H1 (cell line): Measurements from ENCODE around the gene RTL5. TPM values are rescaled to one million over a fixed set of nuclear protein-coding genes. Genes with fewer than 3 reads are reported as not detected.

Source experiments
- BACH1 ChIP-seq: IDR thresholded peaks from 2 replicates; pipeline ENCODE4 v1.6.1; 2012; ENCODE audit warnings: low read length, improper control_type of control experiment
- CHD2 ChIP-seq: IDR thresholded peaks from 2 replicates; pipeline ENCODE4 v1.6.1; 2012; ENCODE audit warnings: low read length, improper control_type of control experiment
- CTBP2 ChIP-seq: IDR thresholded peaks from 2 replicates; pipeline ENCODE4 v1.7.0; 2011; ENCODE audit warnings: borderline replicate concordance, mild to moderate bottlenecking, moderate library complexity, mixed read lengths, low read length; ENCODE audit not compliant: insufficient read depth, insufficient read length
- EP300 ChIP-seq, 2 experiments: IDR thresholded peaks; 1 replicate in 1 of 2; 2 replicates in 1 of 2; pipeline ENCODE4 v1.6.1; 2011 to 2012; ENCODE audit warnings: low read depth in 2 of 2, low read length in 2 of 2, mild to moderate bottlenecking in 2 of 2, borderline replicate concordance in 1 of 2, inconsistent platforms in 1 of 2, moderate library complexity in 1 of 2
- EZH2 ChIP-seq: fragments of 200-600 bp; sonication (generic); IDR thresholded peaks from 2 replicates; pipeline ENCODE4 v1.7.1; 2012; ENCODE audit warnings: low read depth, mild to moderate bottlenecking, moderate library complexity, low read length, inconsistent platforms; ENCODE audit not compliant: severe bottlenecking
- MAFK ChIP-seq: IDR thresholded peaks from 2 replicates; pipeline ENCODE4 v1.6.1; 2012; ENCODE audit warnings: low read depth, mild to moderate bottlenecking, improper control_type of control experiment, low read length
- PHF8 ChIP-seq: fragments of 200-600 bp; sonication (generic); conservative IDR thresholded peaks from 2 replicates; pipeline ENCODE4 v1.7.1; 2012; ENCODE audit warnings: low read depth, mild to moderate bottlenecking, inconsistent platforms, low read length, moderate library complexity
- polyA plus RNA-seq, 7 experiments: library from polyadenylated mRNA; depleted of rRNA in 3 of 7; stranded (reverse) in 5 of 7; unstranded in 2 of 7; fragments of >200 nt in 5 of 7; fragments of 200-250 nt in 2 of 7; gene quantifications; 1 replicate in 5 of 7; 2 replicates in 1 of 7; 4 replicates in 1 of 7; pipeline versions ENCODE4 v1.2.1 to v1.2.3, GENCODE V29; 2011 to 2013; ENCODE audit warnings: missing spikeins in 2 of 7, mixed read lengths in 2 of 7
- total RNA-seq: library from RNA; stranded (reverse); fragmentation: NEBNext Ultra II Directional; extraction: Animal tissue kit (Norgen Biotek cat#: 25700); gene quantifications from 2 replicates; pipeline ENCODE4 v1.2.1, GENCODE V29; 2021

The RTL5 gene
- total and polyA plus RNA-seq, 2 of the 8 experiments (the other 6 are each of a cell fraction or from before 2014, with no cell fraction given), result 0.57 to 1.9 TPM

GRCh38 chrX:72110051-72110875, 21.5 kb downstream of the RTL5 start (continued):
- no peak for TF ChIP-seq CTBP2
- no peak for TF ChIP-seq MAFK
- no peak for TF ChIP-seq PHF8
- TF ChIP-seq CHD2, result no peak
- no peak for TF ChIP-seq EZH2
- no peak for TF ChIP-seq BACH1
- TF ChIP-seq EP300 (IDR thresholded peaks at IDR 0.05; ENCODE audit: borderline replicate concordance in 1 of 2, low read depth in 2 of 2, low read length in 2 of 2), result no peak
- TF ChIP-seq, all 59 proteins: peak for 0
